Measurements from ENCODE around the gene RET.

The RET gene

DNA sequence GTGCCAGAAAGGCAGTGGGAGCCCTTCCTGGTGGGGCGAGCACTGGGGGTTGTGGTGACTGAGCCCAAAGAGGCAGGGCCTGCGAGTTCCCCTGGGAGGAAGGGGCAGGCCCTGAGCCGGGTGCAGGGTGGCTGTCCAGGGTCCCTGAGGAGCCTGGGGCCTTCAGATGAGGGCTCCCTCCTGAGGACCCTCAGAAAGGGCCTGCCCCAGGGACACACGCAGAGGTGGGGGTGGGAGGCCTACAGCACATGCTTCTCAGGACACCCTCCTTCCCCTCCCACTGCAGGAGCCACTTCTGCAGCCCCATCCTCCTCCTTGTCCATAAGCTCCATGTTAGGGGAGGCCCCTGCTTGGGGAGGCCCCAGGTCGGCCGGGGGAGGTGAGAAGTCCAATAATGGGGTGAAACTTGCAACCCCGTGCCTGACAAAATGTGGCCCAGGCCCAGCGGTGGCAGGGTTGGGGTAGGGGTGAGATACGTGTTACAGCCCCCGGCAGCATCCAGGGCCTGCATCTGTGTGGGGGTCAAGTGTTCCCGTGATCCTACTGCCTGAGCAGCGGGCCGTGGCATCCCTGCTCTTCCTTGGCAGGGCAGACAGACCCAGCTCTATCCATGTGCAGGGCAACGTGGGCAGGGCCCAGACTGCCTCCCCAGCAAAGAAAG is 31.8 kb upstream of the RET start:
- DNase-seq: no peak

DNA sequence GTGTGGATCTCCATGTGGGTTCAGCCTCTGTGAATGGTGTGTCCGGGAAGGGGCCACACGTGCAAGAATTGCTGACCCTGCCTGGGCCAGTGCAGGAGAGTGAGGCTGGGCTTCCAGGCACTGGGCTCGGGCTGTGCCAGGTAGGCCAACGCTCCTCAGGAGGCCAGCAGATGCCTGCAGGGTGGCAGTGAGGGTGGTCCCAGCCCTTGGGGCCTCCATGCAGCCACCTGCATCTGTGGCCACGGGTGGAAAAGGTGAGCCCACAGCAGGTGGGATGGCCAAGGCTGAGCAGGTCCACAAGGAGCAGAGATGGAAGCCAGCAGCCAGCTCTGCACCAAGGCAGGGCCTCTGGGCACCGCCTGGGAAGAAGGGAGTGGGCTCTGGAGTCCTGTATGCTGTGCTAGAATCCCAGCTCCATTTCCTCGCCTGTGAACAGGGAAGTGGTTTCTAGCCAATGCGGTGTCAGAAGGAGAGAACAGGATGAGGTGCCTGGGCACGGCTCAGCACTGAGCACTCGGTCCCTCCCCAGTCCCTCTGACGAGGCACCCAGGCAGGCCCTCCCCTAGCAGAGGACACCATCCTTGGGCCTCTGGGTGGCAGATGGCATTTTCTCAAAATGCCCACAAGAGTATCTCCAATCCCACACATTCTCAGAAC is 31.1 kb upstream of the RET start:
- DNase-seq: no peak

DNA sequence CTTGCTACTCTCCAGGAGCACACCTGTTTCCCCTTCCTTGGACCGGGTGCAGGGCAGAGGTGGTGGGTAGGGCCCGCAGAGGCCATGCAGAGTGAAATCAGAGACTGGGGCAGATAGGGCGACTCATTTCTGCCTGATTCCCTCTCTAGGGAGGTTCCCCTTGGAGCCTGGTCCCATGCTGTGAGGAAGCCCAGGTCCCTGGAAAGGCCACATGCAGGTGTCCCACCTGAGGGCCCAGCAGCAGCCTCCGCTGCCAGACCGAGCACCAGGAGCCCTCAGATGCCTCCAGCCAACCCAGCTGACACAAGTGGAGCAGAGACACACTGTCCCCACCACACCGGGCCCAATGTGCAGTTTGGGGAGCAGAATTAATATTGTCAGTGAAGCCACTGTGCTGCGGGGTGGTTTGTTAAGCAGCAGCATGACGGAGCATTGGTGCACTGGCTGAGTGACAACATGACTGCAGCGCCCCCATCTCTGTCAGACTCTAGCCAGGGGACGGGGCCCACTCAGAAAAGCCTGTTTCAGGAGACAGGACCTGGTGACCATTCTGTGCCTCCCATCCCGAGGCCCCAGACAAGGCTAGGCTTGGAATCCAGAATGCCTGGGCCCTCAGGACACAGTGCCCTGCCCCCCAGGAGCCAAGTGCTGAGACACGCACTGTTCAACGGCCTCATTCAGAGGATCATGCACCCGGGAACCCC is 30.4 kb upstream of the RET start:
- no peak for DNase-seq

DNA sequence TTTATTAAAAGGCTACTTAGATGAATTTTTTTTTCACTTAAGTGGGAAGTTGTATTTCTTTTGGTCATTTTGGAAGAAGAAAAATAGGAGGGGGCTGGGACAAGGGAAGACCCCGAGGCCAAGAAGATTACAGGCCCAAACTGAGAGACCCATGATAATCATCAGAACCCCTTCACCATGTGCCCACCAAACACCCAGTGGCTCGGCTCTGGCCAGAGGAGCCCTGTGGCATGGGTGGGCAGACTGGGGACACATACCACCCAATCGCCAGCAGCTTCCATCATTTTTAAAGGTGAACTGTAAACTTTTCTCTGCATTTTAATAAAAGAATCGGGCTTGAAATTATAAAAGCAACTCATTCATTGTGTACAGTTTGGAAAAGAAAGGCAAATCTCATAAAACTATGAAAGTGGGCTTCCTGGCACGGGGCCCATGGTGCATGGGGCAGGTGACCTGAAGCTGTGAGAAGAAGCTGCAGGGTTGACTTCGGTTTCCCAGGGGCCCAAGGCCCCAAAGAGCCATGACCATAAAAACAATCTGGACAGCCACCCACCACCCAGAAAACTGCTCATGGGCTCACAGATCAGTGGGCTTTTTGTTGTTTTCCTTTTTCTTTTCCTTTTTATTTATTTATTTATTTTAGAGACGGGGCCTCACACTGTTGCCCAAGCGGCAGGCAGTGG is 29.4 kb upstream of the RET start:
- DNase-seq: no peak

DNA sequence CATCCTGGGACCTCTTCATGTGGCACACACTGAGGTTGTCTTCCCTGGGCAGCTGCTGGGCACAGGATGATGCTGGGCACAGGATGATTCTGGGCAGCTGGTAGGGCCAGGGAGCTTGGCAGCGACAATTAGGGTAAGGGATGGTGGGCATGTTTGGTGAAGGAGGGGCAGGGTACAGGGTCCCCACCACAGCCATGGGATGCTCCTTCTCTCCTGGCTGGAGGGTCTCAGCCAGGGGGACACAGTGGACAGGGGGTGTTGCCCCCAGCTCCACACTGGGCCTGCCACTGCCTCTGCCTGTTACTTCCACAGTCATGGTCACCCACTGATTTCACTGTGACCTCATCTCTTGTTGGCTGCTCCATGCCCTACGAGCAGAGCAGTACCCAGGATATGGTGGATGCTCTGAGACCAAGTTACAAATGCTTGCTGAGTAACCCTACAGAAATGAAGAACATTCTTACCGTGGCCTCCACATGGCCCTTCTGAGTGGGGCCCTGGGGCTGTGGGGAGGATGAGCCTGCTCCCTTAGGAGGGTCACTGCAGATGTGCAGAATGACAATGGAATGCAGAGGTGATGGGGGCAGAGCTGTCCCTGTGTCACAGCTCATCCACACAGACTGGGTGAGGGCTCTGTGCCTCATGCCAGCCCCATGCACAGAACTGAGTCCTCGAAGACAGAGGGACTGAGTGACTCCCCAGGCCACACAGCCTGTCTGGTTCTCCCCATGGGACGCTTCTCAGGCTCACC is 28.4 kb upstream of the RET start:
- DNase-seq: no peak

DNA sequence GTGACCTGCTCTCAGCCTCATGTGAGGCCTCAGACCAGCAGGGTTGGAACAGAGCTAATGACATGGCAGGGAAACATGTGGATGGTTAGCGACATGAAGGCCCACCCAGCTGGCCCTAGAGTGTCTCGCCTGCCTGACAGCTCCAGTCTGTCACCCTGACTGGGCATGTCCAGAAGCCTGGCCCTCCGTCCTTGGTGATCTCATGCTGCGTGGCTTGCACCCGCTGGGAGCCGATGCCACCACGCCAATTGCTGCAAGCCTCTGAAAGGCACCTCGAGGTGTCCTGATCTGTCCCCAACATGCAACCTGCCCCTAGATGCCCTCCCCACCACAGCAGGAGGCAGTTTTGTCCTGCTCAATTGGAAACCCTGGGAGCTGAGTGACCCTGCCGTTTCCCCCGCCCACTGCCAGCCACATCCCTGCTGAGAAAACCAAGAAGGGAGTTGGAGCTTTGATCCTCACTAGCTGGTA is 27.8 kb upstream of the RET start:
- DNase-seq: no peak

DNA sequence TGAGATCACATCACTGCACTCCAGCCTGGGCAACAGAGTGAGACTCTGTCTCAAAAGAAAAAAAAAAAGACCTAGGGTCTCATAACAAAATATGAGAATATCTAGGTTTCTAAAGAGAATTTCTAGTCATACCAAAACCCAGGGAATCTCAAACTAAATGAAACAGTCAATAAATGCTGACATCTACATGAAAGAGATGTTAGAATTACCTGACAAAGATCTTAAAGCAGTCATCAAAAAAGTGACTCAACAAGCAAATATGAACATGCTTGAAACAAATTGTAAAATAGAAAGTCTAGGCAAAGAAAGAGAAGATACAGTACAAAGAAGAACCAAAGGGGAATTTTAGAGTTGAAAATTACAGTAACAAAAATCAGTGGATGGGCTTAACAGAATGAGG is 26.9 kb upstream of the RET start:
- no peak for DNase-seq

DNA sequence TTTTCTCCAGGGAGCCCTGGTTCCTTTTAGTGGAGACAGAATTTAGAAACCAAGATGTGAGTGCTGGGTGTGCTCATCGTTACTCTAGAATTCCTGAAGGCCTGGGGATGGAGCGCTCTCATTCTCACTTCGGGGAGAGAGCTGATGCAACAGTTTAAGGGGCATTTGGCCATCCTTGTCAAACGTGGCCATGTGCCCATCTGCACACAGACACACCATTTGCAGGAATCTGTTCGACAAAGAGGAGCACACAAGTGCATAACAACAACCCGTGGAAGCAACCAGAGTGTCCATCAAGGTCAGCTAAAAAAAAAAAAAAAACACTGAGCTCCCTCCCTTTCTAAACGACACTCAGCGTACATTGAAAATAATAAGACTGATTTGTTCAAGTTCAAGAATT is 23.0 kb upstream of the RET start:
- DNase-seq: no peak

DNA sequence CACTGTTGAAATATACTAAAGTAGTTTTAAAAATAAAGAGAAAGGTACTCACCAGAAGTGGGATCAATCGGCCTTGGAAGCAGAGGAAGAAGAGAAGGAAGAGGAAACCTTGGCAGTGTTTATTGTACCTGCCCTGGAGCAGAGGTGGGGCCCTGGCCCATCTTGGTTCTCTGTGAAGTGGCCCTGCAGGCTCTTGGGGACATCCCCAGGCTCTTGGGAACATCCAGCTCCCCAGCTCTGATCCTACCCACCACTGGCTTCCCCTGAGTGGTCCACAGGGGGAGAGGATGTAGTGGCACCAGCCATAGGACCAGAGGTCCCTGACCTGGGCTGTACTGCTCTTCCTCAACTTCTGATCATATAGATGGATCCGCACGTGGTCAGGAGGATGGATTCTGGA is 22.3 kb upstream of the RET start:
- DNase-seq: no peak

DNA sequence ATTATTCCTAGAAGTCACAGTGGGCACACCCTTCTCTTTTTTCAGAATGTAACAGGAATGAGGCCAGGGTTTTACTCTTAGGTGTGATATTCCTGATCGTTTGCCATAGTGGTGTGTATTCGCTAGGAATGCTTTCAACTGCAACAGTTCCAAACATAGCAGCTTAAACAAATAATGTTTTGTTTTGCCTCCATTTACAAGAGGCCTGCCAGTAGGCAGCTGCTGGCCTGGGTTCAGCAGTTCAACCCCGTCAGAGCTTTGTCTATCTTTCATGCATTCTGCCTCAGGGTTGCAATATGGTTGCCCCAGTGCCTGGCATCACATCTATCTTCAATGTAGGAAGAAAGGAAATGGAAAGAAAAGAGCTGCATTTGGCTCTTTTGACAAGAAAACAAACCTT is 21.7 kb upstream of the RET start:
- DNase-seq: no peak

DNA sequence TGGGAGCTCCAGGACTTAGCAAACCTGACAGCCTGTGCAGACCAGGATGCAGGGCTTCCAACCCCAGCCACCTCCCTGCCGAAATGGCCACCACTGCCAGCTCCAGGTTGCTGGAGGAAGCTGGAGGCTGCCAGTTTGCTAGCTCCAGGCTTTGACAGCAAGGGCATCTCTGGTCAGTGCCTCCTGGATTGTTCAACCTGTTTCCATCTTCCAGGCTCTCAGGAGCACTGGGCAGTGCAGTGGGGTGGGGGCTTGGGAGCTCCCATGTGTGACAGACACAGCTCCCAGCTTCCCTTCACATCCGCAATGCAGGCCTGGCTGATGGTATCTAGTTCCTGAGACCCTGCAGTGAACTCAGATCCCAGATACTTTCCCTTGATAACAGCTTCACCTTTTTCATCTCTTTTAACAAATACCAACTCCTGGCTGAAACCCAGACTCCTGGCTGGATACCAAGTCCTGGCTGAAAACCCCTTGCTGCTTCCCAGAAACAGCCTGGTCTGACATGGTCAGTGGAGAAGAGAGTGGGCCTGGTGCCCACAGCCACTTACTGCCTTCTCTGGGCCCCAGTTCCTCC is 20.8 kb upstream of the RET start:
- no peak for DNase-seq

DNA sequence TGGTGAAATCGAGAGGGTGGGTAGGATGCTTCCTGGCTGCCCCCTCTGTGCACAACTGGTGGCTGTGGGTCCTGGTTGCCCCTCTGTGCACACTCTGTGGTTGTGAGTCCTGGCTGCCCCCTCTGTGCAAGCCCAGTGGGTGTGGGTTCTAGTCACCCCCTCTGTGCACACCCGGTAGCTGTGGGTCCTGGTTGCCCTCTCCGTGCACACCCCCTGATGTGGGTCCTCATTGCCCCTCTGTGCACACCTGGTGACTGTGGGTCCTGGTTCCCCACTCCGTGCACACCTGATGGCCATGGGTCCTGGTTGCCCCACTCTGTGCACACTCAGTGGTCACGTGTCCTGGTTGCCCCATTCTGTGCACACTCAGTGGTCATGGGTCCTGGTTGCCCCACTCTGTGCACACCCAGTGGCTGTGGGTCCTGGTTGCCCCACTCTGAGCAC is 20.3 kb upstream of the RET start:
- DNase-seq: no peak

DNA sequence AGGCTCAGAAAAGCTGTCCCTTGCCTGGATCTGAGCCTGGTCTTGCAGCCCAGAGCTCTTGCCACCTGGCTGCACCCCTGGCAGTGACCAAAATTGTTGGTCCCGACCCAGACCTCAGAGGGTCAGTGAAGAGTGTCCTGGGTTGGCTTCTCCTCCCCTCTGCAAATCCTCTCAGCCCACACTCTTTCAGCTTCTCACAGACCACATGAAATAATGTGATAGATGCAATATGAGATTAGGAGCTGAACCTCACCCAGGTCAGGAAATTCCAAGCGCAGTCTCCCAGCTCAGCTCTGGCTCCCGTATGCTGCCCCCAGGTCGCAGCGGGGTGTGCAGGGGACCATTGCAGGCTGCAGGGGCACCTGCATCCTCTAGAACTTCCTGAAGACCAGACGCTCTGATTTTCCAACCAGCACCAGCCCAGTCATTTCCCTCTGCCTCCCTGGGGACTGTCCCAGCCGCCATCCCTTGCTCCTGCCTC is 19.6 kb upstream of the RET start:
- DNase-seq: no peak

DNA sequence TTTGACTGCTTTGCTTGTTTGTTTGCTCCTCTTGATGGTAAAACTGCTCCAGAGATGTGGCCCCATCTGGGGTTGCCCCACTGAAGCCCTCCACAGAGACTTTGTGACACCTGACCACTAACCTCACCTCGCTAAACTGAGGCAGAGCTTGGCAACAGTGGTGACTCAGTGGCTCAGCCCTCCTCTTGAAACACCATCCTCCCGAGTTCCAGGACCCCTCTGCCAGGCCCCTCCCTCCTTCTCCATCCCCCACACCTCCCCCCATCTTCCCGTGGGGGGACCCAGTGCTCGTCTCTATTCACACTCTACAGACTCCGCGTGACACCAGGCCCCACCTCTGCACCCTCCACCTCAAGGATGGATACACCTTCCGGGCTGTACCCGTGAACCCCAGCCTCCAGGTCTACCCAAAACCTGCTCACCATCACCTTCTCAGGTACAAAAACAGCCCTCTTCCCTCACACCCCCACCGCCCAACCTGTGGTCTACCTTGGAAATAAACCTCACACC is 19.0 kb upstream of the RET start:
- no peak for DNase-seq

DNA sequence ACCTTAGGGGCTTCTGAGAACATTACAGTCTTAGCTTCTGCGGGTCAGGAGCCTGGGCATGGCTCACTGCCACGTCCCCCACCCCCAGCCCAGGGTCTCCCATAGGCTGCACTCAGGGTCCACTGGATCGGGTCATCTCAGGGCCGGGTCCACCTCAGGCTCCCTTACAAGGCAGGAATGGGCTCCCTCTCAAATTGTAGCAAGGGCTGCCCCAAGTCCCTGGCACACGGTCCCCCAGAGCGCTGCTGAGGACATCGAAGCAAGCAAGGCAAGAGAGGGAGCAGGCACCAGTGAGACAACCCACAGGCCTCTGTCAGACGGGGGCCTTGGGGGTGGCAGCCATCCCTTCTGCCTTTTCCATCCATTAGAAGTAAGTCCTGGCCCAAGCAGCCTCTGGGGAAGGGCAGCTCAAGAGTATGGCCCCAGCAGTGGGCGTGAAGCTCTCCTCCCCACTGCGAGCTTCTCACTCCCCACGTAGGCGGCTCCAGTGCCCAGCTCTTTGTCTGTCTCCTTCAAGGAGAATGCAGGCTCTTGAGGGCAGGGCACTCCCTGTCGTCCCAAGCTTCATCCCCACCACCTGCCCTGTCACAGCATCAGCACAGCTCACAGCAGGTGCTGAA is 18.0 kb upstream of the RET start:
- no peak for DNase-seq

DNA sequence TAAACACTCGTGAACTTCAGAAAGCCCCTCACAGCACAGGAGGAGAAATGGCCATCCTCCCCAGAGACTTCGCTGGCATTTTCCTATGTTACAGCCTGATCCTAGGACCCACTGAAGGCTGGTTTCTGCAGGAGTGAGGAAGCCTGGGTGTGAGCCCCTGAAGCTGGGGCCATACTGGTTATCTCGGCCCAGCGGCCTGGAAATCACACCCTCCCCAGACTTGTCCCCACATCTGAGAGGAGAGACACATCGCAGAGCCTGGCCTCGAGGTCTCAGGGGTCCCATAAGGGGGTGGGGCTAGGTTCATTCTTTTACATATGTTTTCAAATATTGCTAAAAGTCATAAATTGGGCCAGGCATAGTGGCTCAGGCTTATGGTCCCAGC is 17.5 kb upstream of the RET start:
- DNase-seq: no peak

DNA sequence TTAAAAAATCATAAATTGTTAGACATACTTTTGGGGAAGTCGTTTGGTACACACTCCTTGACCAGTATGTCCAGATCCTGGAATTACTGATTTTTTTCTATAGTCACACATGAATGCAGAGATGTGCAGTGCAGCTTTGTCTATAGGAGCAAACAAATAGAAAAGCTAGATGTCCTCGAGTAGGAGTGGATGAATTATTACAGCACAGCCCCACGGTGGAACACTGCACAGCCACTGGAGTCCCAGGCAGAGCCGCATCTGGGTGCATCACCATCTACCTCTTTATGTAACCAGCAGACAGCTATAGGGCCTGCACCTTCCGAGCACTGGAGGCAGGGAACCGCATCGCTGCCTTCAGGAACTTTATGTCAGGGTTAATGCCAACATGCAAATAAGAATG is 17.0 kb upstream of the RET start:
- no peak for DNase-seq

DNA sequence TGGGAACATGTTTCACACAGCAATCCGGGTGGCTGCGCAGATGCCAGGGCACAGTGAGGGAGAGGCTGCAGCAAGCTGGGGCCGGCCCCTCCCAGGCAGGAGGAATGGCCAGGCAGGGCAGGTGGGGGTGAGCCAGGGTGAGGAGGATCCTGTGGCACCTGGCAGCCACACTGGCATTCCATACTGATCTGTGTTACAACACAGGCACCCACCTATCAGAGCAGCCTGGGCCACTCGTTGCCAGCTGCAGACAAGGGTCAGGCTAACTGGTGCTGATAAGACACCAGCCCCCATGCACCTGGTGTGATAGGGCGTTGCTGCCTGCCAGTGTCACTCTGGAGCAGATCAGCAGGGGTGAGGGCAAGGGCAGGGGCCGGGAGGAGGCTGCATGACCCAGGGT is 16.6 kb upstream of the RET start:
- DNase-seq: no peak

DNA sequence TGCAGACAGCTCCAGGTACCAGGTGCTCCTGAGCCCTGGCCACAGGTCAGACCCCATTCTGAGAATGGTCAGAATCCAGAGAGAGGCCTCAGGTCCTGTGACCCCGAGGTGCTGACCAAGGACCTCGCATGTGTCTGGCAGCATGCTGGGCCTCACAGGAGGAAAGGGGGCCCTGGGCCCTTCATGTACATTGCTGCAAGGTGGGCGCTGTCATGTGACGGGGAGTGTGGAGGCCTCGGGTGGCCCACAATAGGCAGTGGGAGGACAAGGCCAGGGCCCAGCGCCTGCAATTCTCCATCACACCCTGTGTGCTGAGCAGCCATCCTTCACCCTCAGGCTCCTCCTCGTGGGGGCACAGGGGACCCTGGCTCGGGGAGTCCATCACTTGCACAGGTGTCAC is 15.5 kb upstream of the RET start:
- no peak for DNase-seq

DNA sequence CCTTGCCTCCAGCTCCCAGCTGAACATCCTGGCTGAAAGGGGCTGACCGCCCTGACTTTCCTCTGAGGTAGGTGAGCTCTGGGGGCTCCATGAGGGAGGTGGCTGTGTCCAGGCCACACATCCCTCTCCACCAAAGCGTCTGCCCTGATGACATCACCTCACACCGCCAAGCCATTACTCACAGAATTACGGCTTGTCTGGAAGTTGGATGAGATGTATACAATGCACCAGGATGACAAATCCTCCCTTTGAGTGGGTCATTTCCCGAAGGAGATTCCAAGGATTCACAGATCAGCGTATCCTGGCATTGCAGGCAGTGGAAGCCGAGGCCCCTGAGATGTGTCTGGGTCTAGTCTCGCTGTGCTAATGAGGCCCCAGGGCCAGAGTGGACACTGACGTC is 15.1 kb upstream of the RET start:
- DNase-seq: no peak

DNA sequence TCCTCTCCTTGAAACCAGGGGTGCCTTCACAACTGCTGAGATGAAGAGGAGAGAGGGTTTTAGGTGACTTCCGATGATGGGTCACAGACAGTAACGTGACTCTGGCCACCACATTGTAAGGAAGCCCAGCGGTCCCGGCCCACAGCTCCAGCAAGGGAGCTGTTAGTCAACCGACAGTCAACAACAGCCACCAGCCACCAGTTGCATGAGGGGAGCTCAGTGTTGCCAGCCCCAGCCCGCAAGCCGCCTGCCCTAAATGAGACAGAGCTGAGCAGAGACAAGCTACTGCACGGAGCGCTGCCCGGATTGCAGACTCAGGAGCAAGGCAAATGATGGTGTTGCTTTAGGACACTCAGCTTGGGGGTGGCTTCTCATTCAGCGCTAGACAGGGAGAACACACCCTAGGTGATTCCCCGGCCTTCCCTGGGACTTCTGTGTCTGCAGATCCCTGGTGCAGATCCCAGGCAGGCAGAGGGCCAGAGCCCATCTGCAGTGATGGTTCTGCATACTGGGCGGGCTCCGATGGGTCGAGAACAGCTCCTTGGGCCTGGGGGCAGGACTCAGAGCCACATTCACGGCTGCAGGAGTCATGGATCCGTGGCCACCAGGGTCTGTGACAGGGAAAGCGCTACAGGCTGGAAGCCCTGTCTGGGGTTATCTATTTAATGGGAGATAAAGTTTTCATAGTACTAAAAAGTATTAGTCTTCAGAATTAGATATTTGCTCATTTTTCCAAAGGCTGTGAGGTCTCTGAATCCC is 14.3 kb upstream of the RET start:
- no peak for DNase-seq
